CD4-positive, alpha-beta T cell (primary cell): ENCODE data around the gene TMEM33. TPM values are rescaled to one million over a fixed set of nuclear protein-coding genes. Genes with fewer than 3 reads are reported as not detected.

Source experiments
- ATAC-seq: fragments of 200-7000 bp; cut with Tn5 transposase; one replicate; pipeline ENCODE4 v1.10.0; 2022; ENCODE audit warnings: mild to moderate bottlenecking; ENCODE audit not compliant: poor library complexity
- CTCF ChIA-PET: fragments of 350-600 bp; sonication (Branson Sonifier 250); formaldehyde crosslinking; loops from one replicate; lab custom pipeline; 2021; ENCODE audit warnings: antibody characterized with exemption, inconsistent platforms; lab: Charles Lee
- POLR2A ChIA-PET: fragments of 350-600 bp; sonication (Branson Sonifier 250); formaldehyde crosslinking; loops from one replicate; lab custom pipeline; 2021; ENCODE audit warnings: antibody characterized with exemption, inconsistent platforms; lab: Charles Lee
- DNase-seq, 14 experiments: peaks; one replicate each; pipeline ENCODE4 v3.0.0-alpha.2; 2013 to 2020; ENCODE audit warnings: mixed read lengths in 2 of 14
- H3K27ac ChIP-seq, 2 donors: one replicate each; pipeline versions ENCODE4 v1.5.1 to v1.7.0; 2013; ENCODE audit warnings: low read length in 2 of 2, low read depth in 1 of 2, mild to moderate bottlenecking in 1 of 2
- H3K27me3 ChIP-seq, 2 experiments: 1 replicate in 1 of 2; 2 replicates in 1 of 2; pipeline versions ENCODE4 v1.6.1 to v1.7.0; 2013; ENCODE audit warnings: low read length in 2 of 2, control low read depth in 1 of 2, mild to moderate bottlenecking in 1 of 2, moderate library complexity in 1 of 2; ENCODE audit not compliant: insufficient read depth in 2 of 2, control insufficient read depth in 1 of 2
- H3K36me3 ChIP-seq: one replicate; pipeline ENCODE4 v1.6.1; 2013; ENCODE audit warnings: low read length, control low read depth; ENCODE audit not compliant: insufficient read depth
- H3K4me1 ChIP-seq: one replicate; pipeline ENCODE4 v1.6.1; 2013; ENCODE audit warnings: low read length, control low read depth; ENCODE audit not compliant: insufficient read depth
- H3K4me3 ChIP-seq: one replicate; pipeline ENCODE4 v1.5.1; 2013; ENCODE audit warnings: mild to moderate bottlenecking, low read length, moderate library complexity
- H3K9me3 ChIP-seq, 2 experiments: 1 replicate in 1 of 2; 2 replicates in 1 of 2; pipeline versions ENCODE4 v1.6.1 to v1.7.0; 2013; ENCODE audit warnings: low read length in 2 of 2, mild to moderate bottlenecking in 2 of 2, control low read depth in 1 of 2, moderate library complexity in 1 of 2; ENCODE audit not compliant: control insufficient read depth in 1 of 2, insufficient read depth in 1 of 2
- H3K27ac Mint-ChIP-seq: one replicate; pipeline ENCODE4 v1.8.0; 2020; ENCODE audit warnings: mixed read lengths
- H3K27me3 Mint-ChIP-seq: one replicate; pipeline ENCODE4 v1.8.0; 2021; ENCODE audit warnings: mixed read lengths
- H3K36me3 Mint-ChIP-seq: one replicate; pipeline ENCODE4 v1.8.0; 2021; ENCODE audit warnings: low read depth, mixed read lengths
- H3K4me1 Mint-ChIP-seq: one replicate; pipeline ENCODE4 v1.8.0; 2021; ENCODE audit warnings: low read depth, mixed read lengths
- H3K4me3 Mint-ChIP-seq: one replicate; pipeline ENCODE4 v1.8.0; 2020; ENCODE audit warnings: mild to moderate bottlenecking, mixed read lengths
- H3K9me3 Mint-ChIP-seq: one replicate; pipeline ENCODE4 v1.8.0; 2020; ENCODE audit warnings: mixed read lengths
- CTCF ChIP-seq: fragments of 200-600 bp; IDR thresholded peaks from one replicate; pipeline ENCODE4 v1.8.0; 2022; ENCODE audit warnings: antibody characterized with exemption, mild to moderate bottlenecking
- intact Hi-C, 2 experiments: fragments of 100-400 bp; cut with DNase I in 1 of 2; cut with micrococcal nuclease in 1 of 2; formaldehyde crosslinking; loops; one replicate each; pipeline versions ENCODE4 v1.15.1 to v1.9.0; 2023 to 2025; cut with DNase I, micrococcal nuclease
- total RNA-seq, 174 experiments: library from RNA in 2 of 174; stranded (reverse) in 2 of 174; gene quantifications; one replicate each; pipeline ENCODE4 v1.2.3 and lab custom pipeline; 2021 to 2026

Gene TMEM33
- total RNA-seq, 2 experiments from 2014 or later, result 18.0 to 19.7 TPM

GRCh38 chr4:41943506-41943905 is 8.3 kb downstream of the TMEM33 start:
- no peak for TF ChIP-seq CTCF
- Mint-ChIP-seq H3K36me3 (peaks cover 83% of the 10 kb centered on the region), H3K4me3 (no peak overlapping the region), H3K27me3 (no peaks in the 10 kb centered on the region), H3K9me3 (no peaks in the 10 kb centered on the region), H3K27ac (no peak overlapping the region), H3K4me1 (peaks cover 35% of the 10 kb centered on the region)
- Histone ChIP-seq H3K36me3 (peaks cover 53% of the 10 kb centered on the region), H3K27me3 (no peaks in the 10 kb centered on the region), H3K4me1 (no peaks in the 10 kb centered on the region), H3K4me3 (no peak overlapping the region), H3K27ac (no peak overlapping the region), H3K9me3 (no peaks in the 10 kb centered on the region)
- POLR2A ChIA-PET, result no interaction called here
- CTCF ChIA-PET, result no interaction called here
- no peak for DNase-seq
- ATAC-seq, result no peak
- intact Hi-C loops, result no loop called here

- H3K27me3 Mint-ChIP-seq, result no peaks in the 10 kb centered on the region
- H3K27me3 ChIP-seq, result no peaks in the 10 kb centered on the region
- H3K9me3 ChIP-seq, result no peaks in the 10 kb centered on the region
- H3K36me3 Mint-ChIP-seq, result peaks cover 83% of the 10 kb centered on the region
- H3K4me1 Mint-ChIP-seq, result peaks cover 29% of the 10 kb centered on the region
- ATAC-seq (no peak), DNase-seq (no peak)
- no peak overlapping the region for H3K4me3 ChIP-seq
- POLR2A ChIA-PET, result no interaction called here
- H3K4me3 Mint-ChIP-seq, result no peak overlapping the region
- H3K36me3 ChIP-seq, result peaks cover 51% of the 10 kb centered on the region
- no peak overlapping the region for H3K27ac ChIP-seq
- H3K9me3 Mint-ChIP-seq, result no peaks in the 10 kb centered on the region
- TF ChIP-seq CTCF, result no peak
- H3K4me1 ChIP-seq, result no peaks in the 10 kb centered on the region
- no peak overlapping the region for H3K27ac Mint-ChIP-seq
- CTCF ChIA-PET, result no interaction called here
- intact Hi-C loops, result no loop called here
Observed at GRCh38 chr4:41944089-41944488, 8.9 kb downstream of the TMEM33 start.

GRCh38 chr4:41949531-41949930 is 14.3 kb downstream of the TMEM33 start:
- Histone ChIP-seq H3K36me3 (peaks cover 69% of the 10 kb centered on the region), H3K9me3 (no peaks in the 10 kb centered on the region), H3K4me3 (no peak overlapping the region), H3K27ac (no peak overlapping the region), H3K4me1 (no peaks in the 10 kb centered on the region), H3K27me3 (no peaks in the 10 kb centered on the region)
- Mint-ChIP-seq H3K9me3 (no peaks in the 10 kb centered on the region), H3K27ac (no peak overlapping the region), H3K4me3 (no peak overlapping the region), H3K4me1 (peaks cover 10% of the 10 kb centered on the region), H3K36me3 (peaks cover 91% of the 10 kb centered on the region), H3K27me3 (no peaks in the 10 kb centered on the region)
- DNase-seq (no peak), ATAC-seq (no peak)
- ChIA-PET POLR2A (no interaction called here), CTCF (interaction anchor here (0.9 kb wide), 1 partner anchor 18 kb away, joined by 3 read pairs; no protein-coding TSS in a partner anchor)
- intact Hi-C loops, result no loop called here
- TF ChIP-seq CTCF, result no peak
